Measurements from ENCODE around the gene FBXL20.

The FBXL20 gene

DNA sequence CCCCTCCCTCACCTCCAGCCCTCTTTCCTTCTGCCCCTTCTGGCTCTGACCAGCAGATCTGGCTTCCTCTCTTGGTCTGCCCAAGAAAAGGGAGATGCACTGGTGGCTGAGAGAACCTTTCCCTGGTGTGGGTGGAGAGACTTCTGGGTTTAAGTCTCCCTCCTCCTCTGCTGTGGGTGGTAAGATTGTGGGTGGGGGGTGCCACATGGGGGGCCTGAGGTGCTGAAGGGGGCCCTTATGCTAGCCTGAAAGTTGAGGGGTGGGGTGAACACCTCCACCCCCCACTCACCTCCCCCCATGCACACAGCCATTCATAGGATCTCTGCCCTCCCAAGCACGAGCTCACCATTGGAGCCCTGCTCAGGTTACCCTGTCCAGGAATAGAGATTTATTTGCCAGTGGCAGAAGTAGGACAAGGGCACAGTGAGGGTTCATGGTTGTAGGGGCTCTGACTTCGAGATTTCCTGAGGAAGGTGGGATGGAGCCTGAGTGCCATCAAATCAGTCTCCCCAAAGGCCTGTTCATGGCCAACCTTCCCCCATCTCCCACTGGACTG is 174.0 kb downstream of the FBXL20 start:
- no peak for TF ChIP-seq CTCF (IDR thresholded peaks at IDR 0.05; ENCODE audit: insufficient read depth, low read depth, low read length, missing control alignments)
- no peak overlapping the region for H3K4me3 ChIP-seq (ENCODE audit: low read depth, low read length)
- no peak for DNase-seq (ENCODE audit: low read depth)

- no peak for DNase-seq (ENCODE audit: low read depth)
- H3K4me3 ChIP-seq (ENCODE audit: low read depth, low read length), result no peak overlapping the region
- TF ChIP-seq CTCF (IDR thresholded peaks at IDR 0.05; ENCODE audit: insufficient read depth, low read depth, low read length, missing control alignments), result no peak
These were observed 175.3 kb downstream of the FBXL20 start for GRCh38 chr17:39225959-39226683.

DNA sequence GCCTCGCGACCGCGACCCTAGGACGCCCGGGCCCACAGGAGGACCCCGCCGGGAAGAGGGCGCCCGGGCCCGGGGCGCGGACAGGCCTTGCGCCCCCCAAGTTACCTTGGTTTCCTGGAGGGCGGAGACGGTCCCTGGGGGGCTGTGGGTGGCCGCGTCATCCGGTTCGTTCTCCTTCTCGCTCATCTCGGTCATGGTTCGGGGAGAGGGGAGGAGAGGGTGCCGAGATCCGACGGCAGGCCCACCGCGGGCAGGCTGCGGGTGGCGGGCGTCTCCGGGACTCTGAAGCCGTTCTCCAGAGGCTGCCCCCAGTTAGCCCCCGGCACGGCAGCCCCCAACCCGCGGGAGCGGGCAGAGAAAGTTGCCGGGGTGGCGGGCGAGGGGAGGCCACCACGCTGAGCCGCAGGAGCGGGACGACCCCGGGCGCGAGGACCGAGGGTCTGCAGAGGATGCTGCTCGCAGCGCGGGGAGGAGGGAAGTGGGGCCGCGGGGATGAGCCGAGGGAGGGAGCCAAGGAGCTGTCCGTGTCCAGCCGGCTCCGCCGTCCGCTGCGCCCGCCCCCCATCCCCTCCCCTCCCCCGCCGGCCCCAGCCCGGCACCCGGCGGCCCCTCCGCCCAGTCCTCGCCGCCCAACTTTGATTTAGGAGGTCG is 176.0 kb downstream of the FBXL20 start, which contains the start of gene STAC2:
Gene STAC2 (minus strand): TSS at position 638 of the 651 bp plus-strand sequence. CDS start 443 bp downstream, at position 195.
- no peak for DNase-seq (ENCODE audit: low read depth)
- TF ChIP-seq CTCF (IDR thresholded peaks at IDR 0.05; ENCODE audit: insufficient read depth, low read depth, low read length, missing control alignments), result no peak
- no peak within 1 kb of the TSS for H3K4me3 ChIP-seq (ENCODE audit: low read depth, low read length)

- TF ChIP-seq CTCF (IDR thresholded peaks at IDR 0.05; ENCODE audit: insufficient read depth, low read depth, low read length, missing control alignments), result no peak
- H3K4me3 ChIP-seq (ENCODE audit: low read depth, low read length), result no peak overlapping the region
- no peak for DNase-seq (ENCODE audit: low read depth)
These were observed 176.6 kb downstream of the FBXL20 start for GRCh38 chr17:39224778-39225307.

- DNase-seq (ENCODE audit: low read depth), result no peak
- no peak overlapping the region for H3K4me3 ChIP-seq (ENCODE audit: low read depth, low read length)
- no peak for TF ChIP-seq CTCF (IDR thresholded peaks at IDR 0.05; ENCODE audit: insufficient read depth, low read depth, low read length, missing control alignments)
These were observed 177.3 kb downstream of the FBXL20 start for GRCh38 chr17:39223907-39224777.

Data from GM12865 (cell line).